Esophagus muscularis mucosa (tissue), 3 donors: ENCODE data around the gene LRRC4C.

ENCODE experiments used
- POLR2AphosphoS5 ChIP-seq, 2 donors: sonication (generic); formaldehyde crosslinking; IDR thresholded peaks; one replicate each; pipeline ENCODE4 v1.6.1; 2017; ENCODE audit warnings: antibody characterized with exemption in 2 of 2
- TF ChIP-seq, protein P1 (sequence below), 3 experiments: fragments of 200-600 bp in 2 of 3; fragments of 450-650 bp in 1 of 3; sonication (generic) in 2 of 3; IDR thresholded peaks; one replicate each; pipeline ENCODE4 v1.5.1; 2017 to 2019; ENCODE audit warnings: antibody characterized with exemption in 3 of 3, mild to moderate bottlenecking in 2 of 3, moderate library complexity in 1 of 3

DNA sequence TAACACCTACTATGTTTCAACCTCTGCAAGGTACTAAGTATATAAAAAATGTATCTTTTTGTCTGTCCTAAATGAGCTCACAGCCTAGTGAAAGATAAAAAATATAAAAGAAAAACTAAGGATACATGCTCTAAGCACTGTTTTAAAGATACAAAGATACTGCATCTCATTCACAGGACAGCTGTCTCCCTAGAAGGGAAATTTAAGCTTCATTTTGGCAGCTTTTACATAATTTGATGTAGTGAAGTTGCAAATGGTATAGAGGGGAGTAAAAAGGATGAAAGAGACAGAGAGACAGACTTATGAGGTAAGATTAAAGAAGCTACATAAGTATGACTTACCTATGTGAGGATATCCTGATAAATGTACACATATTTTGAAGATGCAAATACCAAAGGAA, 53.6 kb downstream of the LRRC4C start:
- TF ChIP-seq, protein P1, sequence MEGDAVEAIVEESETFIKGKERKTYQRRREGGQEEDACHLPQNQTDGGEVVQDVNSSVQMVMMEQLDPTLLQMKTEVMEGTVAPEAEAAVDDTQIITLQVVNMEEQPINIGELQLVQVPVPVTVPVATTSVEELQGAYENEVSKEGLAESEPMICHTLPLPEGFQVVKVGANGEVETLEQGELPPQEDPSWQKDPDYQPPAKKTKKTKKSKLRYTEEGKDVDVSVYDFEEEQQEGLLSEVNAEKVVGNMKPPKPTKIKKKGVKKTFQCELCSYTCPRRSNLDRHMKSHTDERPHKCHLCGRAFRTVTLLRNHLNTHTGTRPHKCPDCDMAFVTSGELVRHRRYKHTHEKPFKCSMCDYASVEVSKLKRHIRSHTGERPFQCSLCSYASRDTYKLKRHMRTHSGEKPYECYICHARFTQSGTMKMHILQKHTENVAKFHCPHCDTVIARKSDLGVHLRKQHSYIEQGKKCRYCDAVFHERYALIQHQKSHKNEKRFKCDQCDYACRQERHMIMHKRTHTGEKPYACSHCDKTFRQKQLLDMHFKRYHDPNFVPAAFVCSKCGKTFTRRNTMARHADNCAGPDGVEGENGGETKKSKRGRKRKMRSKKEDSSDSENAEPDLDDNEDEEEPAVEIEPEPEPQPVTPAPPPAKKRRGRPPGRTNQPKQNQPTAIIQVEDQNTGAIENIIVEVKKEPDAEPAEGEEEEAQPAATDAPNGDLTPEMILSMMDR (IDR thresholded peaks at IDR 0.05): no peak
- no peak for TF ChIP-seq POLR2AphosphoS5 (IDR thresholded peaks at IDR 0.05)
